GM06990 (cell line): ENCODE measurements around the gene MEST.

Experiments
- DNase-seq: peaks from one replicate; pipeline ENCODE4 v3.0.0-alpha.2; 2011; ENCODE audit not compliant: insufficient read length; ENCODE audit errors: extremely low read depth
- H3K27me3 ChIP-seq: replicated peaks from 2 replicates; pipeline ENCODE4 v1.6.0; 2011; ENCODE audit warnings: low read length; ENCODE audit not compliant: control insufficient read depth, insufficient read depth
- H3K36me3 ChIP-seq: 2 replicates; pipeline ENCODE4 v1.5.1; 2011; ENCODE audit warnings: low read length; ENCODE audit not compliant: control insufficient read depth, insufficient read depth
- H3K4me3 ChIP-seq: replicated peaks from 2 replicates; pipeline ENCODE4 v1.5.1; 2011; ENCODE audit warnings: low read depth, mild to moderate bottlenecking, control low read depth, low read length
- CTCF ChIP-seq: IDR thresholded peaks from 2 replicates; pipeline ENCODE4 v1.5.1; 2011; ENCODE audit warnings: low read length, control low read depth, mild to moderate bottlenecking, inconsistent platforms; ENCODE audit not compliant: insufficient read depth, poor library complexity, severe bottlenecking

The MEST gene

GRCh38 chr7:130489140-130489983 lies 2.5 kb upstream of the MEST start:
- H3K4me3 ChIP-seq = no peak overlapping the region
- no peak for DNase-seq
- TF ChIP-seq CTCF = no peak

DNA sequence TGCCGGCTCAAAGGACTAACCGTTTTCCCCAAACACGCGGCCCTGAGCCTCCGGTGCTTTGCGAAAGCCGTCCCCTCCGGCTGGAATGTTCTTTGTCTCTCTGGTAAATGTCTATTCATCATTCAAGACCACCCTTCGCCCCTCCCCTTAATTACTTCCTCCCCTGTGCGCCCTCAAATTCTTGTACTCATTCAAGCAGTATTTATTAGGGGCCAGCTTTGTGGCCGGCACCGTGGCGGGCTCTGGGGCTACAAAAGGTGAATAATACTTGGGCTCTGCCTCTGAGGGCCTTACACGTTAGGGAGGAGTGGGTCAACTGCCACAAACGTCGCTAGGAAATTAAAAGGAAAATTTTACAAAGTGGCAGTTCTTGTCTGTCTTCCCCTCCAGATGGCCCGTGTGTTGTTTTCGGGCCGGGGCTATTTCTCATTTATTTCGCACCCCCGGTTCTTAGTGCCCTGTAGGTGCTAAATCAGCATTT lies 1.5 kb upstream of the MEST start:
- no peak overlapping the region for H3K4me3 ChIP-seq
- H3K36me3 ChIP-seq = no peaks in the 10 kb centered on the region
- TF ChIP-seq CTCF = no peak
- DNase-seq = no peak
- H3K27me3 ChIP-seq = no peaks in the 10 kb centered on the region

More at GRCh38 chr7:130489140-130489983, 2.5 kb upstream of the MEST start:
- no peaks in the 10 kb centered on the region for H3K27me3 ChIP-seq
- H3K36me3 ChIP-seq = no peaks in the 10 kb centered on the region

DNA sequence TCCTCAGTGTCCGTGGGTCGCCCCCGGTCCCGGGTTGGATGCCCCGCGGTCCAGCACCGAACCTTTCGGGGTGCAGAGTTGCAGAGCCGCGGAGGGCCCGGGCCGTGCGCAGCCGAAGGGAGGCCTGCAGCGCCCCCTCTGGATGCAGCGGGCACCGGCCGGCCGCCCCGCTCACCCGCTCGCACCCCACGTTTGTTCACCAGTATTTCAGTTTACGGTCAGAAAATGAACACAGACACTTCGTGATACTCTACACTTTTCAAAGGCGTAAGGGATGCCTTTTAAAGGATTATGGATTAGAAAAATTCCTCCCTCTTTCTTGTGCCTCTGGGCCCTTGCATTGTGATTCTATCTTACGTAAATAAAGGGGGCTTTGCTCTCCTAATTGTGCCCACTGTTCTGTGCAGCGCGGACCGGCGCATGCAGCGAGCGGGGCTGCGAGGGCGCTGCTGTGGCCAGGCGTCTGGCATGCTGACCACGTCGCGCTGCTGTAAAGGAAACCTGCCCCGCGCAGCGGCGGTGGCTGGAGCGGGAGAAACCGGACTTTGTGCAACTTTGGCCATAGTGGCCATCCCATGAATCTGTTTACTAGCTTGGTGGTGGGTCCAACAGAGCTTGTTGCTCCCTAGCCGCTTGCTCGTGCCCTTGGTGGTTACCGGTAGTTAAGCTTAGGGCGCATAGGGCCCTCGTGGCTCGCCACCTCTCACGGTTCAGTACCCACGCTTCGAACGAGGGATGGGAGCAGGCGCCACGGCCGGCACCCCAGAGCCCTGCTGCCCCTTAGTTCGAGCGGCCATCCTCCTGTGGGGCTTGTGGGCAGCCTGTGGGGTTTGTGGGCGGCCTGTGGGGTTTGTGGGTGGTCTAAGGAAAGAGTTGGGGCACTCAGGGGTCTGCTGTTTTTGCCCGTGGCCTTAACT lies 739 bp upstream of the MEST start:
- Histone ChIP-seq H3K36me3 (no peaks in the 10 kb centered on the region), H3K4me3 (peak overlapping the region; percentile 14), H3K27me3 (no peaks in the 10 kb centered on the region)
- DNase-seq = peak; percentile 36
- TF ChIP-seq CTCF = peak; percentile 39

DNA sequence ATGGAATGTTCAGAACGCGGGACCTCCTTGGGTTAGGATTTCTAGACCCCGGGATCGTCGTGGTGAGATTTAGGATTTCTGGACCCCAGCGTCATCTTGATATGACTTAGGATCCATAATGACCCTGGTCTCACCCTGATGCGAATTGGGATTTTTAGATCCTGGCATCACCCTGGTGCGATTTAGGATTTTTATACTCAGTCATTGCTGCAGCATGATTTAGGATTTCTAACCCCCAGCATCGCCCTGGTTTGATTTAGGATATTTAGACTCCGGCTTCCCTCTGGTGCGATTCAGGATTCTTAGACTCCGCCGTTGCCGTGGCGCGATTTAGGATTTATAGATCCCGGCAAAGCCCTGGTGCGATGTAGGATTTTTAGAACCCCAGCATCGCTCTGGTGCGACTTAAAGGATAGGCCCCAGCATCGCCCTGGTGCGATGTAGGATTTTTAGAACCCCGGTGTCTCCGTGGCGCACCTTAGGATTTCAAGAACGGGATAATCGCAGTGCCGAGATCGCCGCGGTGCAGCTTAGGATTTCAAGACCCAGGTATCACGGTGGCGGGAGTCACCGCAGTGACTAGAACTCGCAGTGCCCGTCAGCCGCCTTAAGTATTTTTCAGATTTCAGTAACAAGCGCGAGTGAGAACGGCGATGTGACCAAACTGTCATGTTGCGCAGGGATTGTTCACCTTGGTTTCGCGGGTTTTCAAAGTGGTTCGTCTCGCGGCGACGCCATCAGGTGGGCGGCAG lies 814 bp downstream of the MEST start:
- Histone ChIP-seq H3K27me3 (no peaks in the 10 kb centered on the region), H3K36me3 (no peaks in the 10 kb centered on the region), H3K4me3 (no peak overlapping the region; the same call in 1 of the 2 replicates)
- DNase-seq = no peak
- TF ChIP-seq CTCF = no peak

GRCh38 chr7:130493275-130493873 lies 1.5 kb downstream of the MEST start:
- no peak for TF ChIP-seq CTCF
- H3K36me3 ChIP-seq = no peaks in the 10 kb centered on the region
- H3K27me3 ChIP-seq = no peaks in the 10 kb centered on the region
- H3K4me3 ChIP-seq = no peak overlapping the region
- DNase-seq = no peak
